GM19324 (cell line): ENCODE measurements around the gene TUBA8.
"Not testable (repeated sequence)": the region's sequence is repeated elsewhere in the genome, so short reads cannot be mapped to it uniquely, and the experiment has no call there.

ENCODE experiments used
- ATAC-seq: cut with Tn5 transposase; IDR thresholded peaks from one replicate; pipeline ENCODE4 v1.9.1; 2021; ENCODE audit warnings: mild to moderate bottlenecking, moderate library complexity; ENCODE audit not compliant: unreplicated experiment, low FRiP score

The TUBA8 gene

GRCh38 chr22:18123476-18124025 is 12.9 kb downstream of the TUBA8 start:
- not testable (repeated sequence) for ATAC-seq

GRCh38 chr22:18126606-18127005 is 16.0 kb downstream of the TUBA8 start:
- no peak for ATAC-seq

GRCh38 chr22:18130018-18130417 is 19.4 kb downstream of the TUBA8 start:
- no peak for ATAC-seq

GRCh38 chr22:18130699-18131429 is 20.3 kb downstream of the TUBA8 start:
- no peak for ATAC-seq

GRCh38 chr22:18133452-18133851 is 22.8 kb downstream of the TUBA8 start:
- no peak for ATAC-seq

GRCh38 chr22:18136563-18137320 is 26.1 kb downstream of the TUBA8 start:
- ATAC-seq, result no peak

GRCh38 chr22:18141004-18141403 is 30.4 kb downstream of the TUBA8 start:
- ATAC-seq, result not testable (repeated sequence)

- no peak for ATAC-seq
These were observed 33.5 kb downstream of the TUBA8 start for GRCh38 chr22:18144105-18144504.

- no peak for ATAC-seq
These were observed 35.2 kb downstream of the TUBA8 start for GRCh38 chr22:18145676-18146388.

GRCh38 chr22:18146389-18146753 is 35.8 kb downstream of the TUBA8 start:
- ATAC-seq, result no peak

GRCh38 chr22:18147791-18148190 is 37.2 kb downstream of the TUBA8 start:
- no peak for ATAC-seq

GRCh38 chr22:18148293-18148965 is 37.8 kb downstream of the TUBA8 start:
- no peak for ATAC-seq

GRCh38 chr22:18152519-18152918 is 41.9 kb downstream of the TUBA8 start:
- no peak for ATAC-seq

GRCh38 chr22:18154821-18155390 is 44.3 kb downstream of the TUBA8 start:
- ATAC-seq, result no peak

- ATAC-seq, result not testable (repeated sequence)
These were observed 44.9 kb downstream of the TUBA8 start for GRCh38 chr22:18155546-18155945.

GRCh38 chr22:18156878-18157713 is 46.5 kb downstream of the TUBA8 start:
- no peak for ATAC-seq

- ATAC-seq, result no peak
These were observed 47.1 kb downstream of the TUBA8 start for GRCh38 chr22:18157714-18158028.

- not testable (repeated sequence) for ATAC-seq
These were observed 50.0 kb downstream of the TUBA8 start for GRCh38 chr22:18160641-18161040.

- ATAC-seq, result not testable (repeated sequence)
These were observed 53.2 kb downstream of the TUBA8 start for GRCh38 chr22:18163843-18164242.
